GM18867 (cell line): ENCODE data around the gene ZNF234.
A peak's percentile ranks its signal among the peaks of the same experiment; 100 is the strongest.
"Not testable (repeated sequence)": the region's sequence is repeated elsewhere in the genome, so short reads cannot be mapped to it uniquely, and the experiment has no call there.

Source experiments
- ATAC-seq: cut with Tn5 transposase; IDR thresholded peaks from one replicate; pipeline ENCODE4 v1.9.1; 2021; ENCODE audit warnings: mild to moderate bottlenecking, moderate library complexity; ENCODE audit not compliant: unreplicated experiment

Gene ZNF234

DNA sequence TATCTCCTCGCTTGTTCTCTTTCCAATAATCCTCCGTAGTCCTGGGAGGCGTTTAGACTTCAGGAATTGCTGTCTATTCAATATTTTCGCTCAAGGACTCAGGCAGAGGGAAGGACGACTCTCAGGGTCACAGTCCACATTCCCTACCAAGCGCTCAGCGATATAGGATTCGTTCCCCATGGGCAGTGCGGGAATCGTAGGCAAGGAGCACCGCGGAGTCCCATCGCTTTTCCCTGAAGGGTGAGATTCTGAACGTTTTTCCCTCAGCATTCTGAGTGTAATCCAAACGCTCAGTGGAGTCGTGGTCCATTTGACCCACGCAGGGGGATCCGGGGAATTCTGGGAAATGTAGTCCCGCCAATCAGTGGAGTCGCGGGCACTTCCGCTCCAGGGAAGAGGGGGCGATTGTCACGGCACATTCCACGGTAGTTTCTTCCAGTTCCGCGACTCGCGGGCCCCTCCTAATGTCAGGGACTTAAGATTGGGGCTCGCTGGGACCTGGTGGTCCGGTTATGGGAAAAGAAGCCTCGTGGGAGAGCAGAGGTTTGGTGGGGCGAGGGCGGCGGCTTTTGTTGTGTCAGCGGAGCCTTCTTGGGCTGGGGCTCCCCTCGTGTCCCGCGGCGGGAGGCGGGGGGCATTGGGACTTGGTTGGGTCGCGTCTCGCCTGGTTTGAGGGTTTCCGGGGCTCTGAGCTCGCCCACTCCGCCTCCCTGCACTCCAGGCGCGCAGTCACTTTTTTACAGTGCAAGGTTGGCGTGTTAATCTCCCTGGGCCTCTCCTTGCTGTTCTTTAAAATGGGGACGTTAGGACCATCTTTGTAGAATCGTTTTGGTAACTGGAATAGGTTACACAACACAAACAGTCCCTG, at the start of gene ZNF234:
Gene ZNF234 (plus strand): TSS at position 364 of the 868 bp plus-strand sequence. CDS start 3,079 bp downstream, outside the sequence.
- peak; percentile 77 for ATAC-seq

- ATAC-seq: no peak
These were observed 49.2 kb upstream of the ZNF234 start for GRCh38 chr19:44092108-44092507.

GRCh38 chr19:44093931-44094765, 47.2 kb upstream of the ZNF234 start, which contains the start of gene ZNF224:
Gene ZNF224, plus strand, starts transcription at chr19:44094361. Its CDS starts 3,513 bp downstream, at chr19:44097874.
- peak; percentile 84 for ATAC-seq

DNA sequence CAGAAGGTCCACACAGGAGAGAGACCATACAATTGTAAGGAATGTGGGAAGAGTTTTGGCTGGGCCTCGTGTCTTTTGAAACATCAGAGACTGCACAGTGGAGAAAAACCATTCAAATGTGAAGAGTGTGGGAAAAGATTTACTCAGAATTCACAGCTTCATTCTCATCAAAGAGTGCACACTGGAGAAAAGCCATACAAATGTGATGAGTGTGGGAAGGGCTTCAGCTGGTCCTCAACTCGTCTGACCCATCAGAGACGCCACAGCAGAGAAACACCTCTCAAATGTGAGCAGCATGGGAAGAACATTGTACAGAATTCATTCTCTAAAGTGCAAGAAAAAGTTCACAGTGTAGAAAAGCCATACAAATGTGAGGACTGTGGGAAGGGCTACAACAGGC, 33.6 kb upstream of the ZNF234 start:
- no peak for ATAC-seq

DNA sequence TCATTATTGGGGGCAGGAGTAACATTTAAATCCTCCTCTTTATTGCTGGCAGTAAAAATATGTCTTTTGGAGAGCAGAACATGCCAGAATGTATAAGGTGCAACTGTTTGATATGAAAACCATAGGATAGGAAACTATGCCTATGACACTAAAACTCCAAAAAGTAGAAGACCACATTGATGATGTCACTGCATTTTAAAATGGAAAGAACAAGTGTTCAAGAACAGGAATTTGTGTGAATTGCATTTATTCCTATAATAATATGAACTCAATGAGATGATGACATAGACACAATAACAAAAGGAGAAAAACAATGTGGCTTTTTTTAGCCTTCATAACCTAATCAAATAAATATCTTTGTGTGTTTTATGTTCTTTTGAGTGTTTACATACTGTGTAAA, 31.9 kb upstream of the ZNF234 start:
- no peak for ATAC-seq

DNA sequence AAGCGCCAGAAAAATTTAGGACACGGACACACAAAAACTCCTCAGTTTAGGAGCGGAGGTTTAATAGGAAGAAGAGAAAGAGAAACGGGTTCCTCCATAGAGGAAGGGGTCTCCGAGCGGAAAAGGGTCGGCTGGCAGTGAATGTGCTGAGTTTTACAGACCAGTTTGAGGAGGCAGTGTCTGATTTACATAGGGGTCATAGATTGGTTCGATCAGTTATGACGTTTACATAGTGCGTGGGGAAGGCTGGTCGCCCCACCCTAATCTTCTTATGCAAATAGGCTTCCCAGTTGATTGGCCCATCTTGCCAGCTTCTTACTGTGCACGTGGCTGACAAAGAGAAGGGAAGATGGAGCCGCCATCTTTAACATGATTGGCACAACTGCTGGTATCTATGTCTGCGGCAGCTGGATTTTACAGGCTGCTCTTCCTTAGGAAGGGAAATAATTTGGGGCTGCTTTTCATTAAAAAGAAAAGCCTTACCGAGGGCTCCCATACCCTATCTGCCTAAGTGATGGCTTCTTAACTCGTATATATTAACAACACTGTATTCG, 29.4 kb upstream of the ZNF234 start:
- ATAC-seq: no peak

DNA sequence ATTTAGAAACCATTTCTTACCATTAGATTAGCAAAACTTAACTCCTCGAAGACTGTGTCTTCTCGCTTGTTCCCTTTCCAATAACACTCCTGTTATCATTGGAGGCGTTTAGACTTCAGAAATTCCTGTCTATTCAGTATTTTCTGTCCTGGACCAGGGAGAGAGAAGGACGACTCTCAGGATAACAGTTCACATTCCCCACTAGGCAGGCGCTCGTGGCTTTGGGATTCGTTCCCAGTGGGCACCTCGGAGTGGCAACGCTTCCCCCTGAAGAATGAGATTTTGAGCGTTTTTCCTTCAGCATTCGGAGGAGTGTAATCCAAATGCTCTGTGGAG, 28.6 kb upstream of the ZNF234 start:
- ATAC-seq: peak; percentile 23

DNA sequence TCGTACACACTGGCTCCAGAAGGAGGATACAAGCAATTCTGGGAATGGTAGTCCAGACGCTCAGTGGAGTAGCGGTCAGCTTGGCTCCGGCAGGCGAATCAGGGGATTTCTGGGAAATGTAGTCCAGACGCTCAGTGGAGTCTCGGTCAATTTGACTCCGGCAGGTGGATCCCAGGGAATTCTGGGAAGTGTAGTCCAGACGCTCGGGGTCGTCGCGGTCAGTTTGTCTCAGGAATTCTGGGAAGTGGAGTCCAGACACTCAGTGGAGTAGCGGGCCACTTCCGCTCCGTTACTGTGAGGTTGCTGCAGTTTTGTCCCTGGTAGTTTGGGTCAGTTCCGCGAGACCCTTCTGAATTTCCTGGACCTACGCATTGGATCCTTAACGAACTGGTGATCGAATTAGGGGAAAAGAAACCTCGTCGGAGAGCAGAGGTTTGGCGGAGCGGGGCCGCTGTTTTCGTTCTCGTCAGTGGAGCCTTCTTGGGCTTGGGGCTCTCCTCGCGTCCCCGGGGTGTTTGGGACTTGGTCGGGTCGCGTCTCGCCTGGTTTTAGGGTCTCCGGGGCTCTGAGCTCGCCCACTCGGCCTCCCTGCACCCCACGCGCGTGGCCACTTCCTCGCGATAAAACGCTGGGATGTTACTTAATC, 28.1 kb upstream of the ZNF234 start, which contains the start of gene ZNF225:
Gene ZNF225 (plus strand): TSS at position 262 of the 646 bp plus-strand sequence. CDS start 2,429 bp downstream, outside the sequence.
- ATAC-seq: peak; percentile 93

GRCh38 chr19:44113784-44114390, 27.5 kb upstream of the ZNF234 start:
- no peak for ATAC-seq

DNA sequence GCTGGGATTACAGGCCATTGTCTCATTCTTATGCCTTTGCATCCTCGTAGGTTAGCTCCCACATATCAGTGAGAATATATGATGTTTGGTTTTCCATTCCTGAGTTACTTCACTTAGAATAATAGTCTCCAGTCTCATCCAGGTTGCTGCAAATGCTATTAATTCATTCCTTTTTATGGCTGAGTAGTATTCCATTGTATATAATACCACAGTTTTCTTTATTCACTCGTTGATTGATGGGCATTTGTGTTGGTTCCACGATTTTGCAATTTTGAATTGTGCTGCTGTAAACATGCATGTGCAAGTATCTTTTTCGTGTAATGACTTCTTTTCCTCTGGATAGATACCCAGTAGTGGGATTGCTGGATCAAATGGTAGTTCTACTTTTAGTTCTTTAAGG, 20.2 kb upstream of the ZNF234 start:
- not testable (repeated sequence) for ATAC-seq

- ATAC-seq: no peak
These were observed 9.4 kb upstream of the ZNF234 start for GRCh38 chr19:44131955-44132354.

GRCh38 chr19:44142059-44142433, 692 bp downstream of the ZNF234 start:
- ATAC-seq: no peak

DNA sequence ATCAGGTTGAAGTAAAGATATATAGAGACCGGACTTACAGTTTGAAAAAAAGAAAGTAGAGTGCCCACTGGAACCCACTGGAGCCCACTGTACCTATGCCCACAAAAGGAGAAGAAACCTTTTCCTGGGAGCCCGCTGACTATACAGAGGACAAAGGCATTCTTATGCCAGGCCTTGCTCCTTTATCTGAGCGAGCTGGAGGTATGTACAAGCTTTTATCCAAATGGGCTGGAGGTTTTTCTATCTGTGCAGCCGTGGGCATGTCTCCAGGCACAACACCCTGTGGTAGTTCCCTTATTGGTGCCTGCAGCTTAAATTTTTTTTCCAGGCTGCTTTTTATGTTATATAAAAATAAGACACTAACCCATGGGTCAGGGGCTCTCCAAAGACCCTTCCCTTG, 8.4 kb downstream of the ZNF234 start:
- no peak for ATAC-seq

DNA sequence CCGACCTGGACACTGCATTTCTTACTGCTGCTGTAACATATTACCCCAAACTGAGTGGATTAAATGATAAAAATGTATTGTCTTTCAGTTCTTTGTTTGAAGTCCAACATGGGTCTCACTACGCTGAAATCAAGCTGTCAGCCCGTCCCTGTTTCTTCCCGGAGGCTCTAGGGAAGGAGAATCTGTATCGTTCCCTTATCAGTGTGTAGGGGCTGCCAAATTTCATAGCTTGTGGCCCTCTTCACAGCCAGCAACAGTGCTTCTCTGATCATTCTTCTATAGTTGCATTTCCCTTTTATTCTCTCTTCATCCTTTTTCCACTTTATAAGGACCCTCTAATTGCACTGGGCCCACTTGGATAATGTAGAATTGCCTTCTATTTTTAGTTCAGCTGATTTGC, 10.1 kb downstream of the ZNF234 start:
- no peak for ATAC-seq

- no peak for ATAC-seq
These were observed 15.1 kb downstream of the ZNF234 start for GRCh38 chr19:44156475-44156874.

- ATAC-seq: no peak
These were observed 22.4 kb downstream of the ZNF234 start for GRCh38 chr19:44163789-44164188.

- ATAC-seq: no peak
These were observed 22.9 kb downstream of the ZNF234 start for GRCh38 chr19:44164327-44164672.

DNA sequence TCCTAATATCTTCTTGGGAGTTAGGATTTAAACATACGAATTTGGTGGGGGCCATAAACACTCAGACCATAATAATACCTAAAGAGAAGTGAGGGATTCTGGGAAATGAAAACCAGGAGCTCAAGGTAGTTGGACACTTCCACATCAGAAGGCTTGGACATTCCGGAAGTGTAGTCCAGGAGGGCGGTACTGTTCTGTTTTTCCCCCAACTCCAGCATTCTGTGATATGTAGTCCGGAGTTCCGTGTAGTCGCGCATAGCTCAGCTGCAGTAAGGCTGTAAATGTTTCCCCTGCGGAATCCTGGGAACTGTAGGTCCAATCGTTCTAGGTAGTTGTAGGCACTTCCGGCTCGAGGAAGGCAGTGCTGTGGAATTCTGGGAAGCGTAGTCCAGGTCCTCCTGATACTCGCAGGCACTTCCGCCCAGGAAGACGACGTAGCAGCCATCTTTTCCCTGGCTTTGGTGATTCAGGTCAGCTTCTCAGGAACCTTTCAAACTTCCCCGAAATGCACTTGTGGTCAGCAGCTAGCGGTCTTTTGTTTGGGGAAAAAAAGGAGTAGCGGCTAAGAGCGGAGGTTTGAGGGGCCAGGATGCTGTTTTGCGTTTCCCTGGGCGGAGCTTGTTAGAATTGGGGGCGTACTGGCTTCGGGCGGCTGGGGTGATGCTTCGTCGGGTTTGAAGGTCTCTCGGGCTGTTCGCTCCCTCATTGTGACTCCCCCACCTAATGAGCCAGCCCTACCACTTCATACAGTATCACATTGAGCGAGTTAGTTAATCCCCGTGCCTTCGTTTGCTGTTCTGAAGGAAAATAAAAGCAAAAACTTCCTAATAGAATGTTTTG, 23.5 kb downstream of the ZNF234 start, which contains the start of gene ZNF226:
Gene ZNF226 (plus strand): TSS at position 428 of the 840 bp plus-strand sequence. CDS start 4,981 bp downstream, outside the sequence.
- peak; percentile 89 for ATAC-seq

DNA sequence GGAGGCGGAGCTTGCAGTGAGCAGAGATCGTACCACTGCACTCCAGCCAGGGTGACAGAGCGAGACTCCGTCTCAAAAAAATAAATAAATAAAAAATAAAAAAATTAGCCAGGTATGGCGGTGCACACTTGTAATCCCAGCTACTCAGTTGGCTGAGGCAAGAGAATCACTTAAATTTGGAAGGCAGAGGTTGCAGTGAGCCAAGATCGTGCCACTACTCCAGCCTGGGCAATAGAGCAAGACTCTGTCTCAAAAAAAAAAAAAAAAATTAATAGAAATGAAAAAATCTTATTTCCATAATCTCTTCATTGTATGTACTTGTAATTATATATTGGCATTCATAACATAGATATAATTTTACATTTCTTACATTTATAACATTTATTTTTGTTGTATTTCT, 29.3 kb downstream of the ZNF234 start:
- ATAC-seq: not testable (repeated sequence)

DNA sequence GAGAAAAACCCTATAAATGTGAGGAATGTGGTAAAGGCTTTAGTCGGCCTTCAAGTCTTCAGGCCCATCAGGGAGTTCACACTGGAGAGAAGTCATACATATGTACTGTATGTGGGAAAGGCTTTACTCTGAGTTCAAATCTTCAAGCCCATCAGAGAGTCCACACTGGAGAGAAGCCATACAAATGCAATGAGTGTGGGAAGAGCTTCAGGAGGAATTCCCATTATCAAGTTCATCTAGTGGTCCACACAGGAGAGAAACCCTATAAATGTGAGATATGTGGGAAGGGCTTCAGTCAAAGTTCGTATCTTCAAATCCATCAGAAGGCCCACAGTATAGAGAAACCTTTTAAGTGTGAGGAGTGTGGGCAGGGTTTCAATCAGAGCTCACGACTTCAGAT, 35.2 kb downstream of the ZNF234 start:
- ATAC-seq: no peak
